PC-3 (cell line): ENCODE data around the gene DYSF. TPM values are rescaled to one million over a fixed set of nuclear protein-coding genes. Genes with fewer than 3 reads are reported as not detected.

Experiments used
- ATAC-seq: fragments of 200-7000 bp; cut with Tn5 transposase; 2 replicates; pipeline ENCODE4 v1.9.1; 2020; ENCODE audit warnings: mild to moderate bottlenecking, moderate library complexity
- BruUV-seq: library from RNA; stranded (reverse); fragments of 400-500 nt; replicated peaks from 2 replicates; lab custom pipeline; 2021; lab: Mats Ljungman, UMichigan
- CTCF ChIA-PET: fragments of 300-600 bp; sonication (Branson Sonifier 250); formaldehyde crosslinking; loops from one replicate; lab custom pipeline; 2022; ENCODE audit warnings: antibody characterized with exemption; lab: Charles Lee
- POLR2A ChIA-PET: fragments of 300-600 bp; sonication (Branson Sonifier 250); formaldehyde crosslinking; loops from one replicate; lab custom pipeline; 2022; ENCODE audit warnings: antibody characterized with exemption; ENCODE audit not compliant: unreplicated experiment; lab: Charles Lee
- DNase-seq: peaks from one replicate; pipeline ENCODE4 v3.0.0-alpha.2; 2015
- H2AFZ ChIP-seq: fragments of 300-600 bp; sonication (generic); 2 replicates; pipeline ENCODE4 v1.6.0; 2016; ENCODE audit warnings: antibody characterized with exemption, low read length
- H3F3A ChIP-seq: fragments of 300-600 bp; sonication (generic); one replicate; pipeline ENCODE4 v1.6.0; 2017; ENCODE audit warnings: antibody characterized with exemption, low read length, control low read depth, mild to moderate bottlenecking; ENCODE audit not compliant: unreplicated experiment
- H3K27ac ChIP-seq: fragments of 300-600 bp; sonication (generic); 2 replicates; pipeline ENCODE4 v1.5.1; 2016; ENCODE audit warnings: mild to moderate bottlenecking, low read length
- H3K27me3 ChIP-seq: fragments of 300-600 bp; sonication (generic); 2 replicates; pipeline ENCODE4 v1.6.1; 2016; ENCODE audit warnings: low read length, mixed read lengths
- H3K36me3 ChIP-seq: fragments of 300-600 bp; sonication (generic); 2 replicates; pipeline ENCODE4 v1.6.1; 2016; ENCODE audit warnings: low read depth, mixed run types, low read length, mixed read lengths
- H3K4me1 ChIP-seq: fragments of 300-600 bp; sonication (generic); 2 replicates; pipeline ENCODE4 v1.5.1; 2016; ENCODE audit warnings: low read length; ENCODE audit not compliant: insufficient read depth
- H3K4me2 ChIP-seq: fragments of 300-600 bp; sonication (generic); 2 replicates; pipeline ENCODE4 v1.6.0; 2016; ENCODE audit warnings: low read length
- H3K4me3 ChIP-seq: fragments of 300-600 bp; sonication (generic); 2 replicates; pipeline ENCODE4 v1.5.1; 2016; ENCODE audit warnings: mild to moderate bottlenecking, low read length, mixed read lengths
- H3K79me2 ChIP-seq: fragments of 300-600 bp; sonication (generic); 2 replicates; pipeline ENCODE4 v1.6.1; 2017; ENCODE audit warnings: low read length, mixed read lengths
- H3K9ac ChIP-seq: fragments of 300-600 bp; sonication (generic); 2 replicates; pipeline ENCODE4 v1.6.0; 2016; ENCODE audit warnings: mild to moderate bottlenecking, low read length
- H3K9me2 ChIP-seq: fragments of 300-600 bp; sonication (generic); replicated peaks from 2 replicates; pipeline ENCODE4 v1.6.1; 2016; ENCODE audit warnings: mixed run types, low read length, mixed read lengths
- H3K9me3 ChIP-seq: fragments of 300-600 bp; sonication (generic); 2 replicates; pipeline ENCODE4 v1.6.1; 2016; ENCODE audit warnings: low read length, mixed read lengths
- H4K20me1 ChIP-seq: fragments of 300-600 bp; sonication (generic); 2 replicates; pipeline ENCODE4 v1.6.1; 2016; ENCODE audit warnings: low read length, mixed read lengths
- CTCF ChIP-seq: fragments of 300-600 bp; sonication (generic); conservative IDR thresholded peaks from 2 replicates; pipeline ENCODE4 v1.5.1; 2017; ENCODE audit warnings: antibody characterized with exemption, low read depth, mild to moderate bottlenecking, low read length
- EZH2 ChIP-seq: fragments of 300-600 bp; sonication (generic); IDR thresholded peaks from one replicate; pipeline ENCODE4 v1.6.1; 2017; ENCODE audit warnings: antibody characterized with exemption, mild to moderate bottlenecking, low read length; ENCODE audit not compliant: unreplicated experiment
- EZH2phosphoT487 ChIP-seq: fragments of 300-600 bp; sonication (generic); IDR thresholded peaks from 2 replicates; pipeline ENCODE4 v1.6.1; 2018; ENCODE audit warnings: mild to moderate bottlenecking, antibody characterized with exemption, low read length, borderline replicate concordance
- intact Hi-C: fragments of 100-400 bp; cut with micrococcal nuclease; formaldehyde crosslinking; loops from 2 replicates; pipeline ENCODE4 v1.9.0; 2023
- total RNA-seq: library from RNA; depleted of rRNA; stranded (reverse); fragments of >200 nt; gene quantifications from 2 replicates; pipeline ENCODE4 v1.2.3, GENCODE V29; 2014

The DYSF gene
- total RNA-seq, 1 experiment from 2014 or later, result 13.0 TPM

- no peak for ATAC-seq
- H3K9me2 ChIP-seq, result no peaks in the 10 kb centered on the region
- POLR2A ChIA-PET, result no interaction called here
- no peak overlapping the region for H3K9ac ChIP-seq
- no peak overlapping the region for H3K4me3 ChIP-seq
- H3K4me1 ChIP-seq, result peaks cover 3% of the 10 kb centered on the region; the same call in 1 of the 2 replicates
- H3K36me3 ChIP-seq, result no peaks in the 10 kb centered on the region
- H4K20me1 ChIP-seq, result no peaks in the 10 kb centered on the region
- no TSS peak for BruUV-seq
- no peak overlapping the region for H2AFZ ChIP-seq
- H3F3A ChIP-seq, result no peaks in the 10 kb centered on the region
- H3K4me2 ChIP-seq, result no peak overlapping the region
- TF ChIP-seq EZH2 (no peak), CTCF (no peak), EZH2phosphoT487 (no peak)
- no peaks in the 10 kb centered on the region for H3K9me3 ChIP-seq
- no peaks in the 10 kb centered on the region for H3K27me3 ChIP-seq
- CTCF ChIA-PET, result no interaction called here
- intact Hi-C loops, result no loop called here
- no peak for DNase-seq
- no peaks in the 10 kb centered on the region for H3K79me2 ChIP-seq
- no peak overlapping the region for H3K27ac ChIP-seq
Observed at GRCh38 chr2:71561441-71562267, 108.3 kb downstream of the DYSF start.

- ATAC-seq, result no peak
- H3K4me3 ChIP-seq, result no peak overlapping the region
Observed at GRCh38 chr2:71562518-71562917, 109.2 kb downstream of the DYSF start.

More at GRCh38 chr2:71562518-71562917, 109.2 kb downstream of the DYSF start:
- Histone ChIP-seq H3K36me3 (no peaks in the 10 kb centered on the region), H3K9me2 (no peaks in the 10 kb centered on the region), H3K4me2 (no peak overlapping the region), H3F3A (no peaks in the 10 kb centered on the region), H2AFZ (no peak overlapping the region), H3K9me3 (no peaks in the 10 kb centered on the region), H3K79me2 (no peaks in the 10 kb centered on the region), H3K27ac (no peak overlapping the region), H3K9ac (no peak overlapping the region), H3K27me3 (no peaks in the 10 kb centered on the region), H3K4me1 (peaks cover 3% of the 10 kb centered on the region; the same call in 1 of the 2 replicates), H4K20me1 (no peaks in the 10 kb centered on the region)
- no peak for TF ChIP-seq EZH2
- TF ChIP-seq EZH2phosphoT487, result no peak
- TF ChIP-seq CTCF, result no peak
- DNase-seq, result no peak
- ChIA-PET CTCF (no interaction called here), POLR2A (no interaction called here)
- no TSS peak for BruUV-seq
- intact Hi-C loops, result no loop called here
